ENCODE data around the gene LIN52. TPM values are rescaled to one million over a fixed set of nuclear protein-coding genes. Genes with fewer than 3 reads are reported as not detected.

The LIN52 gene
- total and polyA plus RNA-seq, 2 of the 13 experiments (the other 11 are each of a cell fraction or from before 2014, with no cell fraction given): 11.4 to 23.3 TPM

- Histone ChIP-seq H3K9me3 (ENCODE audit: low read length) (no peaks in the 10 kb centered on the region), H3K4me2 (ENCODE audit: low read depth, low read length) (no peak overlapping the region), H3K27ac (ENCODE audit: extremely low read length, insufficient read depth, low read length) (no peak overlapping the region), H3K27me3 (ENCODE audit: control insufficient read depth in 1 of 2, insufficient read depth in 2 of 2, low read length in 2 of 2) (peaks cover 10 to 59% of the 10 kb centered on the region in 2 experiments), H3K4me3 (replicated peaks in 1 of 3; ENCODE audit: insufficient read depth in 1 of 3, low read depth in 2 of 3, low read length in 3 of 3) (no peak overlapping the region), H3K9ac (ENCODE audit: insufficient read depth, low read depth, low read length) (no peak overlapping the region), H3K4me1 (ENCODE audit: insufficient read depth, low read length) (peaks cover 12% of the 10 kb centered on the region; the same call in 1 of the 2 replicates), H3K79me2 (ENCODE audit: insufficient read depth, low read length) (no peaks in the 10 kb centered on the region), H4K20me1 (ENCODE audit: insufficient read depth, low read length) (no peaks in the 10 kb centered on the region), H2AFZ (ENCODE audit: low read length) (no peak overlapping the region), H3K36me3 (replicated peaks in 1 of 2; ENCODE audit: control insufficient read depth in 1 of 2, insufficient read depth in 2 of 2, low read length in 2 of 2) (no peaks in the 10 kb centered on the region)
- ATAC-seq: no peak
- FAIRE-seq: no peak
- ChIA-PET POLR2A (no interaction called here), CTCF (ENCODE audit: low intra/inter-chr PET ratio, low total read pairs) (no interaction called here)
- in situ Hi-C loops (cut with HindIII; ENCODE audit: extremely low pct_ligation_motif_present, low pct_unique_long_range_greater_than_20kb) (no loop called here), intact Hi-C loops (cut with micrococcal nuclease; ENCODE audit: unreplicated experiment) (no loop called here)
- TF ChIP-seq PBX3 (CRISPR knock-in tag; IDR thresholded peaks at IDR 0.05; ENCODE audit: borderline replicate concordance) (no peak), ZBTB25 (CRISPR knock-in tag; IDR thresholded peaks at IDR 0.05) (no peak), AGO1 (IDR thresholded peaks at IDR 0.05; ENCODE audit: low read depth, low read length, poor library complexity, severe bottlenecking) (no peak), HDAC6 (IDR thresholded peaks at IDR 0.05; ENCODE audit: low read depth, low read length) (no peak), RFX5 (IDR thresholded peaks at IDR 0.05; ENCODE audit: low read depth, low read length) (no peak), ZNF720 (CRISPR knock-in tag; IDR thresholded peaks at IDR 0.05) (no peak), SMAD3 (CRISPR knock-in tag; IDR thresholded peaks at IDR 0.05) (no peak), ZNF276 (CRISPR knock-in tag; IDR thresholded peaks at IDR 0.05; ENCODE audit: low read depth) (no peak), ZNF816 (CRISPR knock-in tag; IDR thresholded peaks at IDR 0.05; ENCODE audit: borderline replicate concordance) (no peak)
- 23% methylated on average over 6 of the region's 7 CpGs for WGBS (ENCODE audit: low lambda C conversion rate)
- no TSS peak for BruUV-seq (replicated peaks)
- no peak for DNase-seq (ENCODE audit: low spot score)
These were observed 137.0 kb downstream of the LIN52 start for GRCh38 chr14:74221741-74222140.

Measured in HepG2 (cell line).